ENCODE data around the gene PLCD3. TPM values are rescaled to one million over a fixed set of nuclear protein-coding genes. Genes with fewer than 3 reads are reported as not detected.

Gene PLCD3
- total RNA-seq, 6 experiments from 2014 or later = 77.2 to 112 (median 83.8) TPM

GRCh38 chr17:45087978-45088377, 44.3 kb downstream of the PLCD3 start:
- peaks cover 40% of the 10 kb centered on the region for H3K4me1 Mint-ChIP-seq (ENCODE audit: low read depth)
- H3K36me3 Mint-ChIP-seq (ENCODE audit: low read depth) = peaks cover 47% of the 10 kb centered on the region
- no peak overlapping the region for H3K4me3 Mint-ChIP-seq
- H3K27me3 Mint-ChIP-seq (ENCODE audit: insufficient read depth) = peaks cover 2% of the 10 kb centered on the region
- no peak overlapping the region for H3K27ac Mint-ChIP-seq
- no peak for DNase-seq
- no peaks in the 10 kb centered on the region; the same call in 1 of the 2 replicates for H3K9me3 Mint-ChIP-seq
- TF ChIP-seq, protein P1, sequence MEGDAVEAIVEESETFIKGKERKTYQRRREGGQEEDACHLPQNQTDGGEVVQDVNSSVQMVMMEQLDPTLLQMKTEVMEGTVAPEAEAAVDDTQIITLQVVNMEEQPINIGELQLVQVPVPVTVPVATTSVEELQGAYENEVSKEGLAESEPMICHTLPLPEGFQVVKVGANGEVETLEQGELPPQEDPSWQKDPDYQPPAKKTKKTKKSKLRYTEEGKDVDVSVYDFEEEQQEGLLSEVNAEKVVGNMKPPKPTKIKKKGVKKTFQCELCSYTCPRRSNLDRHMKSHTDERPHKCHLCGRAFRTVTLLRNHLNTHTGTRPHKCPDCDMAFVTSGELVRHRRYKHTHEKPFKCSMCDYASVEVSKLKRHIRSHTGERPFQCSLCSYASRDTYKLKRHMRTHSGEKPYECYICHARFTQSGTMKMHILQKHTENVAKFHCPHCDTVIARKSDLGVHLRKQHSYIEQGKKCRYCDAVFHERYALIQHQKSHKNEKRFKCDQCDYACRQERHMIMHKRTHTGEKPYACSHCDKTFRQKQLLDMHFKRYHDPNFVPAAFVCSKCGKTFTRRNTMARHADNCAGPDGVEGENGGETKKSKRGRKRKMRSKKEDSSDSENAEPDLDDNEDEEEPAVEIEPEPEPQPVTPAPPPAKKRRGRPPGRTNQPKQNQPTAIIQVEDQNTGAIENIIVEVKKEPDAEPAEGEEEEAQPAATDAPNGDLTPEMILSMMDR (IDR thresholded peaks at IDR 0.05) = no peak

DNA sequence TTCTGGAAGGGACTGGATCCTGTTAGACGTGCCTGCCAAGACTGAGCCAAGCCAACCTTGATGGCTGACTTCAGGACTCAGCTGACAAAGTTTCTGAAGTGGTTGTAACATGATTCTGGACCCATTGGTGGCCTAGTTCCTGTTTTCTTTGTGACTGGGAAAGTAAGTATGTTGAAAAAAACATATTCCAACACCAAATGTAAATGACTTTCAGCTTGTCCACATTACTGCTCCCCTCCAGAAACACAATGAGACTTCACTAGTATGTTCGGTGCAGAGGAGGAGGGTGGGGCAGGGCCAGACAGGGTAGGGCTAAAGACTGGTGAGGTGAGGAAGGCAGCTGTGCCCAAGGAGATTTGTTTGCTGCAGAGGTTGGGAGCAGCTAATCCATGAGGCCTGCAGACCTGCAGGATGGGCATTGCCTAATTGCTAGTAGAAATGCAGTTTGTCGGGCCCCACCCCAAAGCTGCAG, 44.8 kb downstream of the PLCD3 start:
- H3K27me3 Mint-ChIP-seq (ENCODE audit: insufficient read depth) = peaks cover 2% of the 10 kb centered on the region
- TF ChIP-seq, protein P1 (IDR thresholded peaks at IDR 0.05) = no peak
- H3K4me3 Mint-ChIP-seq = no peak overlapping the region
- H3K9me3 Mint-ChIP-seq = no peaks in the 10 kb centered on the region; the same call in 1 of the 2 replicates
- peaks cover 46% of the 10 kb centered on the region for H3K36me3 Mint-ChIP-seq (ENCODE audit: low read depth)
- DNase-seq = no peak
- peaks cover 36% of the 10 kb centered on the region for H3K4me1 Mint-ChIP-seq (ENCODE audit: low read depth)
- peak overlapping the region; percentile 67 for H3K27ac Mint-ChIP-seq

DNA sequence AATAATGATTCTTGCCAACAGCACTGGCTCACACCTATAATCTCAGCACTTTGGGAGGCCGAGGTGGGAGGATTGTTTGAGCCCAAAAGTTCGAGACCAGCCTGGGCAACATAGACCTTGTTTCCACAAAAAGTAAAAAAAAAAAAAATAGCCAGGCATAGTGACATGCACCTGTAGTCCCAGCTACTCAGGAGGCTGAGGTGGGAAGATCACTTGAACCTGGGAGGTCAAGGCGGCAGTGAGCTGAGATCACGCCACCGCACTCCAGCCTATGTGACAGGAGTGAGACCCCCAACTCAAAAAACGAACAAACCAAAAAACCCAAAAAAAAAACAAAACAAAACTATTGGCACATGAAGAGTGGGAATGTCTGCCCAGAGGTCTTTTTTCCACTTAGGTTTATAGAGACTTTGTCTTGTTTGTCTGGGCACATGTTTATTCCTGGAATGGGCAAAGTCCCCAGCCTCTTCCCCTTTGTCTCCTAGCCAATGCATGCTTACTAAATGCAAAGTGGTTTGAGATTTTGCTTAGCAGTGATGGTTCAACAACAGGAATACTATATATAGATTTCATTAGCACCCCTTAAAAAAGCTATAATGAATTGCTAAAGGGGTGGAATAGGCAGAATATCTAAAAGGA, 45.3 kb downstream of the PLCD3 start:
- Mint-ChIP-seq H3K4me1 (ENCODE audit: low read depth) (peaks cover 30% of the 10 kb centered on the region), H3K9me3 (no peaks in the 10 kb centered on the region; the same call in 1 of the 2 replicates), H3K27me3 (ENCODE audit: insufficient read depth) (peaks cover 2% of the 10 kb centered on the region), H3K4me3 (no peak overlapping the region), H3K27ac (peak overlapping the region; percentile 67; the same call in 1 of the 2 replicates), H3K36me3 (ENCODE audit: low read depth) (peaks cover 42% of the 10 kb centered on the region)
- TF ChIP-seq, protein P1 (IDR thresholded peaks at IDR 0.05) = no peak
- no peak for DNase-seq

GRCh38 chr17:45086391-45086790, 45.9 kb downstream of the PLCD3 start:
- DNase-seq = no peak
- Mint-ChIP-seq H3K27ac (no peak overlapping the region), H3K4me3 (no peak overlapping the region), H3K36me3 (ENCODE audit: low read depth) (peaks cover 36% of the 10 kb centered on the region), H3K27me3 (ENCODE audit: insufficient read depth) (peaks cover 2% of the 10 kb centered on the region), H3K4me1 (ENCODE audit: low read depth) (peaks cover 24% of the 10 kb centered on the region), H3K9me3 (no peaks in the 10 kb centered on the region)
- TF ChIP-seq, protein P1 (IDR thresholded peaks at IDR 0.05) = no peak

GRCh38 chr17:45081047-45081703, 51.1 kb downstream of the PLCD3 start:
- Mint-ChIP-seq H3K4me1 (ENCODE audit: low read depth) (peaks cover 8% of the 10 kb centered on the region), H3K36me3 (ENCODE audit: low read depth) (peaks cover 21% of the 10 kb centered on the region; the same call in 1 of the 2 replicates), H3K9me3 (no peaks in the 10 kb centered on the region), H3K4me3 (no peak overlapping the region), H3K27ac (no peak overlapping the region), H3K27me3 (ENCODE audit: insufficient read depth) (no peaks in the 10 kb centered on the region)
- DNase-seq = no peak
- TF ChIP-seq, protein P1 (IDR thresholded peaks at IDR 0.05) = no peak

Measured in HFFc6 (cell line).